NT2/D1 (cell line): Measurements from ENCODE around the gene DIPK2B.

Experiments
- DNase-seq: peaks from one replicate; pipeline ENCODE4 v3.0.0-alpha.2; 2011; ENCODE audit warnings: low read depth, low spot score
- H3K27me3 ChIP-seq: 2 replicates; pipeline ENCODE4 v1.6.0; 2011; ENCODE audit warnings: mild to moderate bottlenecking; ENCODE audit not compliant: insufficient read length, insufficient read depth
- H3K36me3 ChIP-seq: 2 replicates; pipeline ENCODE4 v1.6.1; 2011; ENCODE audit warnings: mild to moderate bottlenecking, low read length, mixed read lengths; ENCODE audit not compliant: insufficient read depth, insufficient read length
- H3K4me1 ChIP-seq: 2 replicates; pipeline ENCODE4 v1.5.1; 2011; ENCODE audit not compliant: insufficient read depth, insufficient read length
- H3K4me3 ChIP-seq: 2 replicates; pipeline ENCODE4 v1.5.1; 2011; ENCODE audit warnings: low read depth; ENCODE audit not compliant: insufficient read length
- H3K9ac ChIP-seq: 2 replicates; pipeline ENCODE4 v1.6.0; 2011; ENCODE audit warnings: low read depth; ENCODE audit not compliant: insufficient read length
- H3K9me3 ChIP-seq: 2 replicates; pipeline ENCODE4 v1.5.1; 2011; ENCODE audit warnings: mild to moderate bottlenecking, low read length; ENCODE audit not compliant: insufficient read depth
- SUZ12 ChIP-seq: IDR thresholded peaks from 2 replicates; pipeline ENCODE4 v1.6.1; 2011; ENCODE audit not compliant: insufficient read length, insufficient read depth; ENCODE audit errors: extremely low read depth
- YY1 ChIP-seq: IDR thresholded peaks from 2 replicates; pipeline ENCODE4 v1.6.1; 2011; ENCODE audit not compliant: insufficient read length, insufficient read depth
- ZNF274 ChIP-seq: IDR thresholded peaks from 2 replicates; pipeline ENCODE4 v1.6.1; 2011; ENCODE audit warnings: mild to moderate bottlenecking, low read depth, low read length

DIPK2B gene

GRCh38 chrX:45228126-45228525, 27.4 kb upstream of the DIPK2B start:
- no peak for TF ChIP-seq ZNF274
- TF ChIP-seq SUZ12: no peak
- no peak for TF ChIP-seq YY1
- H3K9me3 ChIP-seq: no peaks in the 10 kb centered on the region
- no peak overlapping the region for H3K4me3 ChIP-seq
- H3K9ac ChIP-seq: no peak overlapping the region
- DNase-seq: no peak
- no peaks in the 10 kb centered on the region for H3K36me3 ChIP-seq
- H3K27me3 ChIP-seq: no peaks in the 10 kb centered on the region
- H3K4me1 ChIP-seq: no peaks in the 10 kb centered on the region

- H3K9me3 ChIP-seq: no peaks in the 10 kb centered on the region
- H3K9ac ChIP-seq: no peak overlapping the region
- H3K36me3 ChIP-seq: no peaks in the 10 kb centered on the region
- DNase-seq: no peak
- H3K4me1 ChIP-seq: no peaks in the 10 kb centered on the region
- TF ChIP-seq YY1: no peak
- no peak overlapping the region for H3K4me3 ChIP-seq
- no peaks in the 10 kb centered on the region for H3K27me3 ChIP-seq
Measured at GRCh38 chrX:45208121-45208856, 7.6 kb upstream of the DIPK2B start.

GRCh38 chrX:45202171-45202570, 1.5 kb upstream of the DIPK2B start:
- H3K9me3 ChIP-seq: no peaks in the 10 kb centered on the region
- H3K36me3 ChIP-seq: no peaks in the 10 kb centered on the region
- DNase-seq: no peak
- H3K9ac ChIP-seq: no peak overlapping the region
- no peaks in the 10 kb centered on the region for H3K4me1 ChIP-seq
- no peaks in the 10 kb centered on the region for H3K27me3 ChIP-seq
- no peak for TF ChIP-seq ZNF274
- TF ChIP-seq SUZ12: no peak
- TF ChIP-seq YY1: no peak
- H3K4me3 ChIP-seq: no peak overlapping the region

GRCh38 chrX:45198706-45199105, 2.0 kb downstream of the DIPK2B start:
- Histone ChIP-seq H3K36me3 (no peaks in the 10 kb centered on the region), H3K4me1 (no peaks in the 10 kb centered on the region), H3K27me3 (no peaks in the 10 kb centered on the region), H3K9me3 (no peaks in the 10 kb centered on the region), H3K4me3 (no peak overlapping the region), H3K9ac (no peak overlapping the region)
- no peak for DNase-seq
- TF ChIP-seq YY1: no peak
- TF ChIP-seq SUZ12: no peak
- no peak for TF ChIP-seq ZNF274

- H3K4me1 ChIP-seq: no peaks in the 10 kb centered on the region
- H3K9ac ChIP-seq: no peak overlapping the region
- H3K36me3 ChIP-seq: no peaks in the 10 kb centered on the region
- no peak overlapping the region for H3K4me3 ChIP-seq
- DNase-seq: no peak
- no peak for TF ChIP-seq YY1
- no peak for TF ChIP-seq SUZ12
- TF ChIP-seq ZNF274: no peak
- no peaks in the 10 kb centered on the region for H3K9me3 ChIP-seq
- H3K27me3 ChIP-seq: no peaks in the 10 kb centered on the region
Measured at GRCh38 chrX:45198301-45198700, 2.4 kb downstream of the DIPK2B start.

- no peak for DNase-seq
- H3K9ac ChIP-seq: no peak overlapping the region
- no peak for TF ChIP-seq SUZ12
- no peak for TF ChIP-seq YY1
- no peak for TF ChIP-seq ZNF274
- no peaks in the 10 kb centered on the region for H3K27me3 ChIP-seq
- no peaks in the 10 kb centered on the region for H3K4me1 ChIP-seq
- H3K4me3 ChIP-seq: no peak overlapping the region
- no peaks in the 10 kb centered on the region for H3K9me3 ChIP-seq
- H3K36me3 ChIP-seq: no peaks in the 10 kb centered on the region
Measured at GRCh38 chrX:45196701-45197100, 4.0 kb downstream of the DIPK2B start.

- DNase-seq: no peak
- Histone ChIP-seq H3K9ac (no peak overlapping the region), H3K4me1 (no peaks in the 10 kb centered on the region), H3K36me3 (no peaks in the 10 kb centered on the region), H3K9me3 (no peaks in the 10 kb centered on the region), H3K4me3 (no peak overlapping the region), H3K27me3 (no peaks in the 10 kb centered on the region)
- TF ChIP-seq YY1: no peak
- TF ChIP-seq SUZ12: no peak
- no peak for TF ChIP-seq ZNF274
Measured at GRCh38 chrX:45191820-45192409, 8.8 kb downstream of the DIPK2B start.

- no peaks in the 10 kb centered on the region for H3K27me3 ChIP-seq
- TF ChIP-seq YY1 (no peak), ZNF274 (no peak), SUZ12 (no peak)
- H3K4me1 ChIP-seq: no peaks in the 10 kb centered on the region
- H3K4me3 ChIP-seq: no peak overlapping the region
- H3K9me3 ChIP-seq: no peaks in the 10 kb centered on the region
- no peak for DNase-seq
- no peak overlapping the region for H3K9ac ChIP-seq
- H3K36me3 ChIP-seq: no peaks in the 10 kb centered on the region
Measured at GRCh38 chrX:45191383-45191782, 9.3 kb downstream of the DIPK2B start.
